ENCODE measurements around the gene ZSCAN26. TPM values are rescaled to one million over a fixed set of nuclear protein-coding genes. Genes with fewer than 3 reads are reported as not detected.

The ZSCAN26 gene
- total RNA-seq, 1 donor from 2014 or later, result 26.9 TPM

DNA sequence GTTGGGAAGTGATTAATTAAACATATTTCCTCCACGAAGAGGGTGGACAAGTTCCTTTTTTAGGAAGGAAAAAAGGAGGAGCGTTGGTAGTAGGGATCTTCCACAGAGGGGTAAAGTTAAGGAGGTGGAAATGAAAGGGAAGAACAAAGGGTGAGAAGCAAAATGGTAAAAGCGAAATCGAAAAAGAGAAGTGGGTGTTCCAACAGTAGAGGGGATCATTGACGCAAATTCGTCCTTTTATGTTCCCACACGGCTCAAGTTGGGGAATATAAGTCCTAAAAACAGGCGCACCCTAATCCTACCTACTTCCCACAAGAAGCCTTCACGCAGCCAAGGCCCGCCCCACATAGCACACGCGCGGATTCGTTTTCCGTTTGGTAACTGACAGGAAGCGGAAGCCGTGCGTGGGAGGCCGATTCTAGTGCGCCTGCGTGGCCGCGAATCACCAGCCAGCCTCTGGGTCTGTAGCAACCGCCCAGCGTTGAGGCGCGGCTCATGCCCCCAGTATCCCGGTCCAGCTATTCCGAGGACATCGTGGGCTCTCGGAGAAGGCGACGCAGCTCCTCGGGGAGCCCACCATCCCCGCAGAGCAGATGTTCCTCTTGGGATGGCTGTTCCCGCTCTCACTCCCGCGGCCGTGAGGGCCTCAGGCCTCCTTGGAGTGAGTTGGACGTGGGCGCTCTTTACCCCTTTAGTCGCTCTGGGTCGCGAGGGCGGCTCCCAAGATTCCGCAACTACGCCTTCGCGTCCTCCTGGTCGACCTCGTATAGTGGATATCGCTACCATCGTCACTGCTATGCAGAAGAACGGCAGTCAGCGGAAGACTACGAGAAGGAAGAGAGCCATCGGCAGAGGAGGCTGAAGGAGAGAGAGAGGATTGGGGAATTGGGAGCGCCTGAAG, 7.8 kb upstream of the ZSCAN26 start, which contains the start of gene NKAPL:
Gene NKAPL (plus strand): TSS at position 421 of the 901 bp plus-strand sequence. CDS start 75 bp downstream, at position 496.
- no peaks in the 10 kb centered on the region for H3K36me3 Mint-ChIP-seq
- H3K9me3 Mint-ChIP-seq, result no peaks in the 10 kb centered on the region
- DNase-seq (ENCODE audit: low spot score in 2 of 2, unreplicated experiment in 2 of 2), result no peak
- no peak within 1 kb of the TSS for H3K27ac Mint-ChIP-seq
- H3K27me3 Mint-ChIP-seq (ENCODE audit: low read depth), result peaks cover 38% of the 10 kb centered on the region
- H3K4me1 Mint-ChIP-seq, result peaks cover 6% of the 10 kb centered on the region
- H3K4me3 Mint-ChIP-seq, result no peak within 1 kb of the TSS
- TF ChIP-seq, protein P1, sequence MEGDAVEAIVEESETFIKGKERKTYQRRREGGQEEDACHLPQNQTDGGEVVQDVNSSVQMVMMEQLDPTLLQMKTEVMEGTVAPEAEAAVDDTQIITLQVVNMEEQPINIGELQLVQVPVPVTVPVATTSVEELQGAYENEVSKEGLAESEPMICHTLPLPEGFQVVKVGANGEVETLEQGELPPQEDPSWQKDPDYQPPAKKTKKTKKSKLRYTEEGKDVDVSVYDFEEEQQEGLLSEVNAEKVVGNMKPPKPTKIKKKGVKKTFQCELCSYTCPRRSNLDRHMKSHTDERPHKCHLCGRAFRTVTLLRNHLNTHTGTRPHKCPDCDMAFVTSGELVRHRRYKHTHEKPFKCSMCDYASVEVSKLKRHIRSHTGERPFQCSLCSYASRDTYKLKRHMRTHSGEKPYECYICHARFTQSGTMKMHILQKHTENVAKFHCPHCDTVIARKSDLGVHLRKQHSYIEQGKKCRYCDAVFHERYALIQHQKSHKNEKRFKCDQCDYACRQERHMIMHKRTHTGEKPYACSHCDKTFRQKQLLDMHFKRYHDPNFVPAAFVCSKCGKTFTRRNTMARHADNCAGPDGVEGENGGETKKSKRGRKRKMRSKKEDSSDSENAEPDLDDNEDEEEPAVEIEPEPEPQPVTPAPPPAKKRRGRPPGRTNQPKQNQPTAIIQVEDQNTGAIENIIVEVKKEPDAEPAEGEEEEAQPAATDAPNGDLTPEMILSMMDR (IDR thresholded peaks at IDR 0.05; ENCODE audit: unreplicated experiment), result no peak

DNA sequence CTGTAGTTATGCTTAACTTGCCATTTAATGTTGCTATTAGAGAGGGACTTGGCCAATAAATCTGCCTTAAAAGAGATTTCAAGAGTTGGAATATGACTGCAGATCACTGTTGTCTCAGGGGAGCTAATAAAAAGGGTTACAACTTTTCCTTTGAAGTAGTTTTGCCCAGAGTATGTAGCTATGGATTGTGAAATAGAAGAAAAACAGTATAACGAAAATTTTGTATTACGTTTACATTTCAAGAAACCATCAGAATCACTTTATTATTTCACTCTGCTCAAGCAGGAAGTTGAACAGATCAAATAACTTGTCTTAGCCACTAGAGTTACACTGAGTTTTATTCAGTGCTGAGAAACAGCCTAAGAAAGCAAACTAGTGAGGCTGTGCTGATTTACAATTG, 3.0 kb upstream of the ZSCAN26 start:
- no peak for DNase-seq (ENCODE audit: low spot score in 2 of 2, unreplicated experiment in 2 of 2)
- H3K9me3 Mint-ChIP-seq, result no peaks in the 10 kb centered on the region
- peaks cover 35% of the 10 kb centered on the region for H3K27me3 Mint-ChIP-seq (ENCODE audit: low read depth)
- H3K27ac Mint-ChIP-seq, result peak overlapping the region; percentile 60
- TF ChIP-seq, protein P1 (IDR thresholded peaks at IDR 0.05; ENCODE audit: unreplicated experiment), result no peak
- peaks cover 9% of the 10 kb centered on the region for H3K4me1 Mint-ChIP-seq
- no peak overlapping the region for H3K4me3 Mint-ChIP-seq
- H3K36me3 Mint-ChIP-seq, result no peaks in the 10 kb centered on the region

DNA sequence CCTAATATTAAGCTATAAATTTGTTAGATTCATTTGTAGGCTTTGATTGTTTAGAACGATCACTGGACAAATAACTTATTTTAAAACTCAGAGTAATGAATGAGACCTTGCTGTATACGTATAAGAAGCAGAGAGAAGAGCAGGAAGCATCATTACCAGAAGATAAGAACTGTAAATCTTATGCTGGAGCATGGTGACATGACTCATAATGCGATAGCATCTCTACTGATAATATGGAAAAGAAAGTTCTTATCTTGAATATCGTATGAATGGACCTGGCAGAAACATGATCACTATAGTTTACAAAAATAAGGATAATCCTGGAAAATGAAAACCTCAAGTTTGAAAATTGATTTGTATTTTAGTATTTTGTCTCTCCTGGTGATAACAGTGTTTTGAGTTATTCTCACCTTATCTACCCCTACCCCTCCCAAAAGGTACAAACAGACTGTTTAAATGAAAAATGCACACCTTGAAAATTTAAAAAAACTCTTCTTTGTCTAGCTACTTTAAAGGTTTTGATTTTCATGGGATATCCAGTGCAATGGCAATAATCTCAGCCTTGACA, 2.0 kb upstream of the ZSCAN26 start:
- H3K27me3 Mint-ChIP-seq (ENCODE audit: low read depth), result peaks cover 29% of the 10 kb centered on the region
- H3K27ac Mint-ChIP-seq, result peak overlapping the region; percentile 19
- H3K36me3 Mint-ChIP-seq, result no peaks in the 10 kb centered on the region
- peaks cover 9% of the 10 kb centered on the region for H3K4me1 Mint-ChIP-seq
- no peak overlapping the region for H3K4me3 Mint-ChIP-seq
- H3K9me3 Mint-ChIP-seq, result no peaks in the 10 kb centered on the region
- TF ChIP-seq, protein P1 (IDR thresholded peaks at IDR 0.05; ENCODE audit: unreplicated experiment), result no peak
- no peak for DNase-seq (ENCODE audit: low spot score in 2 of 2, unreplicated experiment in 2 of 2)

DNA sequence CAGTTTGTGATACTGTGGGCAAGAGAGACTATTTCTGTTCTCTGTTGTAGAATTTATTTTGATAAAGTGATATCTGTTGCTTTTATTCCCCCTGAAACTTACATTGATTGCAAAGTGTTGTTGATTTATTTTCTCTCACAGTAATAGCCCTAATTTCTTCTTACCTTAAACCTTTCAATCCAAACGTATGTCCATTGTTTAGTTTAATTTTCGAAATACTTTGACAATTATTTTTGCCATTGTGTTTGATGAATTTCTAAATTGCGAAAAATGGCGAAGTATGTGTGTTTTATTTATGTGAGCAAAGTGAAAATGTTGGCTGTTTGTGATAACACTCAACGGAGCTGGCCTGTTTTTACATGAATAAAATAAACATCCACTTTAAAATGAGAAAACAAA, 381 bp upstream of the ZSCAN26 start:
- no peaks in the 10 kb centered on the region for H3K9me3 Mint-ChIP-seq
- TF ChIP-seq, protein P1 (IDR thresholded peaks at IDR 0.05; ENCODE audit: unreplicated experiment), result no peak
- peaks cover 9% of the 10 kb centered on the region for H3K4me1 Mint-ChIP-seq
- H3K27me3 Mint-ChIP-seq (ENCODE audit: low read depth), result peaks cover 16% of the 10 kb centered on the region
- H3K36me3 Mint-ChIP-seq, result peaks cover 1% of the 10 kb centered on the region
- H3K4me3 Mint-ChIP-seq, result no peak overlapping the region
- H3K27ac Mint-ChIP-seq, result no peak overlapping the region
- no peak for DNase-seq (ENCODE audit: low spot score in 2 of 2, unreplicated experiment in 2 of 2)

DNA sequence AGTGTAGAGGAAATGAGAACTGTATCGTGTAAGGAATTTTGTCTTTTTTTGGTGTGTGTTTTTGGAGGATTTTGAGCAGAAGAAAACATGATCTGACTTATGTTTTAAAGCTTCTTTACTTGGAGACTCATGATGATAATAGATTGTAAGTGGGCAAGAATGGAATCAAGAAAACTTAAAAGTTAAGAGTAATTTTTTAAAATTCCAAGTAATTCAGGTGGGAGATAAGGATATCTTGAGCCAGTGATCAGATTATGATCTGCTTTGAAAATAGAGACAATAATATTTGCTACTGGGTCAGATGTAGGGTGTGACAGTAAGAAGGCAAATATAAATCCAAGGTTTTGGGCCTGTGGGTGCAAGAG, 734 bp downstream of the ZSCAN26 start:
- TF ChIP-seq, protein P1 (IDR thresholded peaks at IDR 0.05; ENCODE audit: unreplicated experiment), result no peak
- Mint-ChIP-seq H3K4me3 (no peak overlapping the region), H3K36me3 (peaks cover 8% of the 10 kb centered on the region), H3K4me1 (peaks cover 9% of the 10 kb centered on the region), H3K27me3 (ENCODE audit: low read depth) (peaks cover 9% of the 10 kb centered on the region), H3K9me3 (no peaks in the 10 kb centered on the region), H3K27ac (no peak overlapping the region)
- DNase-seq (ENCODE audit: low spot score in 2 of 2, unreplicated experiment in 2 of 2), result no peak
